ENCODE results near the gene SPDYE4.
"Not testable (repeated sequence)": the region's sequence is repeated elsewhere in the genome, so short reads cannot be mapped to it uniquely, and the experiment has no call there.

The SPDYE4 gene, protein sequence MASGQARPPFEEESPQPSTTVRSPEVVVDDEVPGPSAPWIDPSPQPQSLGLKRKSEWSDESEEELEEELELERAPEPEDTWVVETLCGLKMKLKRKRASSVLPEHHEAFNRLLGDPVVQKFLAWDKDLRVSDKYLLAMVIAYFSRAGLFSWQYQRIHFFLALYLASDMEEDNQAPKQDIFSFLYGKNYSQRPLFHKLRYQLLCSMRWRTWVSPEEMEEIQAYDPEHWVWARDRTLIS

DNA sequence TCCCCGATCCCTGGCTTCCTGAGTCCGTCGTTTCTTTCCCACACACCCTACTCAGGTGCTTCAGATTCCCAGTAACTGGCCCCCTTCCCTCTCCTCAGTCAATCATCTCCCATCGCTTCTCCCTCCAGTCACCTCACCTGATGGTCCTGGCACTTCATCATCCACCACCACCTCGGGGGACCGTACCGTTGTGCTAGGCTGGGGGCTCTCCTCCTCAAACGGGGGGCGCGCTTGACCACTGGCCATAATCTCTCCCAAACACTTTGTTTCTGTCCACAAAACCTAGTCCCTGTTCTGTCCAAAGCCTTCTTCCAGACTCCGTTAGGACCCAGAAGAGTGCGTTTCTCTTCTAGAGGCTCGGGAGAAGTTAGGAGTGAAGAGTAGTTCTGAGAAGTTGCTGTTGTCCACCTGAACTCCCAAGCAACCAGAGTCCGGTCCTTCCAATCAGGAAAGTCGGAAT, at the start of gene SPDYE4:
TSS of gene SPDYE4 (minus strand) at position 410 of the 460 bp plus-strand sequence. CDS start at position 246, 164 bp downstream.
- no peak for DNase-seq (ENCODE audit: low read depth)

DNA sequence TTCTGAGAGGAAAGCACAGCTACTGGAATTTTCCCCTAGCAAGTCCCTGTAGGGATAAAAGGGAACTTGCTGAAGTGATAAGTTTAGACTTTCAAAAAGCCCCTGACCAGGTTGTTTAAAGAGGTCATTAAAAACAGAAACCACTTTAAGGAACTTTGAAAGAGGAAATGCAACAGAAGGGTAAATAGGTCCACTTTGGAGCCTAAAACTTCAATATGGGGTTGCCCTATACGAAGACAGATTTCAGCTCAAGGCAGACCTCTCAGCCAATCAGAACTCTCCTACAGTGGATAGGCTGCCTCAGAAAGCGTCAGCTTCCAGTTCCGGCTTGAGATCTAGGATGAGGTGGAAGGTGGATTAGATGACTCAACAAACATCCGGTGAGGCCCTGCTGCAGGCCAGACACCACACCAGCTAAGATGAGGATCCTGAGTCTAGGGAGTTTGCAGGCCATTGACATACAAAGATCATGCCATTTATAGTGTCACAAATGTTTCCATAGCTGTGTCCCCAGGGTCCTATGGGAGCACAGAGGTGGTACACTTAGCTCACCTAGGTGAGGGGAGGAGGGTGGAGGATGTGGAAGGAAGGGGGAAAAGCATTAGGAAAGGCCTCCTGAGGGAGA, 48.7 kb upstream of the SPDYE4 start:
- DNase-seq (ENCODE audit: low read depth), result peak; percentile 53

DNA sequence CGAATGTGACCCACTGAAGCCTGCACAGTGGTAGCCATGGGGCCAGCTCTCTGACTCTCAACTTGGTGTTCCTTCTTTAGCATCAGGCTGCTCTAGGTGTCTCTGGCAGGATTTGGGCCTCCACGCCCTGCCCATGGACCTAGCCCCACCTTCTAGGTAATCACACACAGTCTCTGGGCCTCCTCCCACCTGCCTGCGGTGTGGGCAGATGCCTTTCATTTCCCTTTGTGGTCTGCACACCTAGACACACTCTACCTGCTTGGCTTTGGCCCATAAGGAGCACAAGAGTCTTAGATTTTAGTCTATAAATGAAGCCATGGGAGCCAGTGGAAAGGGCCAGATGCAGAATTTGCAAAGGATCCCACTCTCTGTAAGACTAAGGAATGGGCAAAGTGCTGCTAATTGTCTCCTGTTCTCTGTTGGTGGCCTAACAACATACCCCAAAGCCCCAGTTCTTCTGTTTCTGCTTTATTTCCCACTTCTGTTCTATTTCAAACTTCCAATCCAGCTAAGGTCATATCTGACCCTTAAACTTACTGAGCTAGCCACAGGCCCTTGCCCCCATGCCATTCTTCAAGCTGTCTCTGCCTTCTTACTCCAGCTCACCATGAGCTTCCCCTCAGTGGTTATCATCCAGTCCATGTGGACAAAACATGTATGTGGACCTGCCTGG, 48.0 kb upstream of the SPDYE4 start:
- DNase-seq (ENCODE audit: low read depth), result no peak

DNA sequence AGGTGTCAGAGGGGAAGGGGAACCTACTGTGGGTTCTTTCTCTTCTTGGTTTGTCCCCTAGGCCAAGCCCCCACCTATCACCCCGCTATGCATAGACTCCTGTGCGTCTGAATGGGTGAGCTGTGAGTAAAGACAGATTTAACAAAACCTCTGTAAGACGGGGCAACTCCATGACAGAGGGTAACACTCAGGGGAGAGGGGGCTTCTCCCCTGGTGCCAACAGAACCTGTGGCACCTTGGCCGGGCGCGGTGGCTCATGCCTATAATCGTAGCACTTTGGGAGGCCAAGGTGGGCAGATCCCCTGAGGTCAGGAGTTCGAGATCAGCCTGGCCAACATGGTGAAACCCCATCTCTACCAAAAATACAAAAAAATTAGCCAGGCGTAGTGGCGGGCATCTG, 47.0 kb upstream of the SPDYE4 start:
- not testable (repeated sequence) for DNase-seq (ENCODE audit: low read depth)

DNA sequence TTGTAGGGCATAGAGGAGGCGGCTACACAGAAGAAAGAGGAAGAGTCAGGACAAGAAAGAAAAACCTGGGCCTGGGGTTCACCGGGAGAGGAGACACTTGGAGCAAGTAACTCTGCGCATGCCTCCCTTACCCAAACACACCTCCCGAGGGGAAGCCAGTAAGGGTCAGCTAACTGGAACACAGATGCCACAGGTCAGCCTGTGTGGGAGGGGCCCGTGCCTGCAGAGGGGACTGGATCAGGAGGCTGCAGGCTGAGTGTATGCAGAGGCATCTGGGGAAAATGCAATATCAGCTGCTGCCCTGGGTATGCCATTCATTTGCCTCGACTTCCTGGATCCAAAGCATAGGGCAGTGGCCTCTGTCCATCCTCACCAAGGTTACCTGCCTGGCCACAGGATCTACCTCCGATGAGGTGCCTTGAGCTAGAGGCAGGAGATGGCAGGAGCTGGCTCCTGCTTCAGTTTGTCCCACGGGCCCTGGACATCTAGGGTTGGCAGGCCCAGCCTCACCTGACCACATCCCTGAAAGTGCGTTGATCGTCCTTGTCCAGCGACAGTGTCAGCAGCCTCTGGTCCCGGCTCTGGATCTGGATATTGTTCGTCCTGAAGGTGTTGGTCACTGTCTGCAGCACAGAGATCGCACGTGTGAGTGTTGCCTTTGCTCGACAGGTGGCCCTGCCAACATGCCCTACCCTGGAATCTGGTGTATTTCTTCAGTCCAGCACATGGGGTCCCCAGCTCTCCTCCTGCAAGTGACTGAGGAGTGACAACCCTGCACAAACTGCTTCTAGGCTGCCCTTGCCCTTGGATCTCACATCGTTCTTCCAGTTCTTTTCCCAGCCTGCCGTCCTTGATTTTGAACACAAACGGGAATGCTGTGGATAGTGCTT, 45.4 kb upstream of the SPDYE4 start:
- DNase-seq (ENCODE audit: low read depth), result no peak

DNA sequence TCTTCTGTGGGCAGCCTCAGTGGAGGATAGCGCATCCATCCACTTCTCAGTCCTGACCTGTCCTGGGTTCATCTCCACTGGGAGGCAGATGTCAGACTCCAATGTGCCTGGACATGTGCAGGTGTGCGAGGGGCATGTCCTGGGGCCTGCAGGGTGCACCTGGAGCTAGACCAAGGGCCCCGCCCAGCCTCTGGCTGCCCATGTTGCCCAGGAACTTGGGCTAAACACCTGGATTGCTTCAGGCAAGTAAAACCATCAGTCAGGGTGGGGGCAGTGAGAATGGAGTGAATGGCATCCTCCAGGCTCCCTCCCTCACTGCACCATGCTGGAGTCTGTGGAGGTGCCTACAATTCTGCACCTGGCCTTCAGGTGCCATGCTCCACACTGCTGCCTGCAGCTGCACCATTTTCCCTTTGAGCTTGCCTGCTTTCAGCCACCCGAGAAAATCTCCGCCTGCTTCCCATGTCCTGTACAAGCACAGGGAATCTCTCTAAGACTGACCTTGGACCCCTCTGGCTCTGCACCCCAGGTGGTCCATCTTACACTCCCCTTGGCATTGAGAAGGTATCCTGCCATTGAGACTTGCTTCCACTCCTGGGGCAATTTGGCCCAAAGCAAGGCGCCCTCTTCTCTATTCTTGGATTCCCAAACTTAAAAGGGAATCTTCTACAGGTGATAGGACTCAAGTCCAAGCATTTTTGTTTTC, 42.9 kb upstream of the SPDYE4 start:
- no peak for DNase-seq (ENCODE audit: low read depth)

DNA sequence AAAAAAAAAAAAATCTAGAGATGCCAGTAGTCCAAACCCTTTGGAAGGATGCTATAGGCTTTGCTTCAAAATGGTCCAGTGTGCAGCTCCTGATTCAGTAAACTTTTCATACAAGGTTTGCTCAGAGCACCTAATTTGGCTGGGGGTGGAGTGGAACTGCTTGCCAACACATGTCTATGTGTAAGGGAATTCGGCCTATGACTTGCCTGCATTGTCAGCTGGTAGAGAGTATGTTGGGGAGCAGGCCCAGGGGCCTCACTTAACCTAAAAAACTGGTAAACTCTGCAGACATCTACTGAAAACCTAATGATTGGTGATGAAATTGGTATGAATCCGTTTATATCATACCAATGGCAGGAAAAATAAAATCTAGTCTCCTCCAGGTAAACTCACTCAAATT, 42.3 kb upstream of the SPDYE4 start:
- DNase-seq (ENCODE audit: low read depth), result no peak

DNA sequence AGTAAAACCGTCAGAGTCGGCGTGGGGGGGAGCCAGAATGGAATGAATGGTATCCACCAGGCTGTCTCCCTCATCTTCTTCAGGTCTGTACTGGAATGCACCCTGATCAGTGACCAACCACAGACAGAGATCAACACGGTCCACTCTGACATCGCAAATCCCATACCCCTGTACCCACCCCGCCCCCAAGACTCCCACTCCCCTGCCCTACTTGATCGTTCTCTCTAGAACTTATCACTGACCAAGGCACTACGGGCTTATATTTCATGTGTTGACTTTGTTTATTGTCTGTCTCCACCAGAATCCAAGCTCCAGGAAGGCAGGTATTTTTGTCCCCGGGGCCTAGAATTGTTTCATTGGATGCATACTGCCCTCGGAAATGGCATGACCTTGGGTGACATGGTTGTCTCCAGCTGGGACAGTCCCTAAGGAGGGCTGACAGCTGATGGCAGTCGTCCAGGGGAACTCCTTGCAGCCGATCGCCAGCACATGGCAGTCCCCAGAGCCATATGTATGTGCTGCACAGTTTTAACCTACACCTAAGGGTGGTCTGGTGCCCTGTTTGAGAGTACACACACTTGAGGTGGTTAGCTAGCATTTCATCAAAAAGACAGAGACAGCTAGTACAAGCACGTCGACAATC, 41.3 kb upstream of the SPDYE4 start:
- peak; percentile 13 for DNase-seq (ENCODE audit: low read depth)

DNA sequence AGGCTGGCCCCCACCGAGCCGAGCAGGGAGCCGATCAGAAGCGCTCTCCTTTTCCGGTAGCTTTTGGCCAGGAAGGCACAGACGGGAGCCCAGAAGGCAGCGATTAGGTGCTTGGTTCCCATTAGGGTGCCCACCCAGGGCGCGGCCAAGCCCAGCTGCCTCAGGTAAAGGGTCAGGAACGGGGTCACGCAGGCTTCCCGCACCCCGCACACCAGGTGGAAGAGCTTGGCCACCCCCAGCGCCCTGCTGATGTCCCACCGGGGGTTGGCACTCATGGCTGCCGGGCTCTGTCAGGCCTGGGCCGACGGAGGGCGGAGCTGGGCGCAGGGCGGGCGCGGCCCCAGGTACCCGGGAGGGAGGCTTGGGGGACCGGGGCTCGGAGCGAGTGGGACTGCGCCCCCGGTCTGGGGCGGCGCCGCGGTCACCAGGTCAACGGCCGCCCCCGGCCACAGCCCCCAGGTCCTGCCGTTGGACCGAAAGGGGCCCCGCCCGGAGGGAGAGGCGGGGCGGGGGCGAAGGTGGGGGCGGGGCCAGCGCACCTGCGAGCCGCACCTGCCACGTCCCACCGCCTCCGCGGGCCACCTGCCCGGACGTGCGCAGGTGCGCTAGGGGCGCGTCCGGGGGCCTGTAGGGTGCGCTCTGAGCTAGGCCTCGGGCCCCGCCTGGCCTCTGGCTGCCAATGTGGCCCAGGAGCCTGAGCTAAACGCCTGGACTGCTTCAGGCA, 40.7 kb upstream of the SPDYE4 start, which contains the start of gene MFSD6L:
TSS of gene MFSD6L (minus strand) at position 520 of the 724 bp plus-strand sequence. CDS start at position 275, 245 bp downstream.
- no peak for DNase-seq (ENCODE audit: low read depth)

DNA sequence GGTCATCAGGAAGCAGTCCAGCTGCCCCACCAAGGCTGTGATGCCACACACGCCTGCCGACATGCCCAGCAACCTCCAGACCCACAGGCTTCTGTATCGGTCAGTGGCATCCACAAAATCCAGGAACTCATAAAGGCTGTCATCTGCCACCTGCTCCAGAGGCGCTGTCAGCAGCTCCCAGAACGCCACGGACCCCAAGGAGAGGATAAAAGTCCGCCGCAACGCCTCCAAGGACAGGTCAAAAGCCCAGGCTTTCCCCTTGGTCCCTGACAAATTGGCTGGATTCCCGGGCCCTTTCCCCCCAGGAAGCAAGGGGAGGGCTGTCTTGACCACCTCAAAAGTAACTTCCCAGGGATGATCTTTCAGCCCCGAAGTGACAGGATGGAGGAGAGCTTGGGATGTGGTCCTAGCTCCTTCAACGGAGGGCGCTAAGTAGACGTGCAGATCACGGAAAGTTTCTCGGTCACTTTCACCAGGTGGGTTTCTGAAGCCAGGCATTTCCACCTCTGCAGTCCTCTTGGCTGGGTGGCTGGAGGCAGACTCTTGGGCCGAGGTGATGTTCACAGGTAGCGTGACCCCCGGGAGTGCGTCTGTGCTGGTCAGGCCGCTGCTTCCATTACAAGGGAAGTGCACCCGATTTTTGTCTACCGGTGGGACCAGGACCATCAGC, 40.0 kb upstream of the SPDYE4 start:
- no peak for DNase-seq (ENCODE audit: low read depth)

DNA sequence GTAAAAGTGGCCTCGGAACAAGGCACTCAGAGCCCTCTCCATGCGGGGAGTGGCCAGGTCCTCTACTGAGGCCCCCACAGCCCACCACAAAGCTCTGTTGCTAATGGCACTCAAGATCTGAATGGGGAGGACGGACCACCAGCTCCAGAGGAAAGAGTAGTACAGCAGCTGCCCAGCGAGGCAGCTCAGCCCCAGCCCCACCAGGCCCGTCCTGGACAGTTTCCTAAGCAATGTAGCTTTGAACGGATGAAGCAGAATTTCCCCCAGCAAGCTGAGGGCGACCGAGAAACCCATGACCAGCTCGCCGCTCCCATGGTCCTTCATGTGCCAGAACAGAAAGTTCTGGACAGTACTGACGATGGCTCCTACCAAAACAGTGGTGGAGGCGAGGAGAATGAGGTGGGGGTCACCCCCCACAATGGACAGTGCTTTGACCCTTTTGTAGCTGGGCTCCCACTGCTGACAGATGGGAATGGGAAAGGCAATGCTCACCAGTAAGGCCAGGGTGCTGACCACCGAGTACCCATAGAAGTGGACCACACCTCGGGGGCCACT, 39.4 kb upstream of the SPDYE4 start:
- DNase-seq (ENCODE audit: low read depth), result no peak

DNA sequence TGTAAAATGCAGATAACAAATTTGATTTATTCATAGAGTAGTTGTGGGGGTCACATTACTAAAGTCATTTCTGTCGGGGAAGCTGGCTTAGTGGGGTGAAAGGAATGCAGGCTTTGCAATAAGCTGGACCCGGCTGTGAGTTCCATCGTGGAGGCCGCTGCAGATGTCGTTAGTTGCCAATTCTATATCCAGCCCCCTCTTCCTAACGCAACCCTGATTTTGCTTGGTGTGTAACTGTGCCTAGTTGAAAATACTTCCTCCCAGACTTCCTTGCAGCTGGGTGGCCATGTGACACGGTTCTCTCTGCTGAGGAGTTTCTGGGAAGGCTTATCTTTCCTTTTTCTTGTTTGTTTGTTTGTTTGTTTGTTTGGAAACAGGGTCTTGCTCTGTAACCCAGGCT, 36.3 kb upstream of the SPDYE4 start:
- DNase-seq (ENCODE audit: low read depth), result no peak

DNA sequence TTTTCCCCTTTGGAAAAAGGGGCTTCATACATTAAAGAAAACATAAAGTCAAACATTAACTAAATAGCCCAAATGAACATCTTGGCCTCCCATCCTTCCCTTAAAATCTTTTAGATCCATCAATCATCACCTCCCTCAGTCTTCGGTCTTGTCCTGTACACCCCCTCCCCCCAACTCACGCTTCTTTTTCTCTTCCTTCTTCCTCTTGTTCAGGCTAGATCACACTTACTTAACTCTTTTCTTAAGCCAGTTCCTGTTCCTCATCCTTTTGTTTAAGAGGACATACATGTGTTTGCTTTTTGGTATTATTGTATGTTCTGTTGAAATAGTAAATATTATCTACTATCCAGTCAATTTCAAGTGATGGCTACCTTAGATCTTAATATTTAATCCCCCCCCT, 35.3 kb upstream of the SPDYE4 start:
- no peak for DNase-seq (ENCODE audit: low read depth)

DNA sequence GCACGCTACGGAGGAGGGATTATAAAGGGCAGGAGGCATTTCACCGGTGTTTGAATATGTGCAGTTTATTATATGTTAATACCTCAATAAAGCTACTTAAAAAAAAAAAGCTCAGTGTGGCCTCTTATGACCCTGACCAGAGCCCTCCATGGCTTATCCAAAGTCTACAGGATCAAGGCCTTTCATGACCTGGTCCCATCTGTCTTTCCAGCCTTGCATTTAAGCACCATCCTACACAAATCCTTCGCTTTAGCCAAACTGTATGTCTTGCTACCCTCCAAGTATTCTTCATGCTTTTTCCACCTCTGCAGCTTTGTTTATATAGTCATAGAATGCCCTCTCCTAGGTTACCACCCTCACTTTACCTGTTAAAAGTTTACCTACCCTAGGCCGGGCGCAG, 34.3 kb upstream of the SPDYE4 start:
- no peak for DNase-seq (ENCODE audit: low read depth)

DNA sequence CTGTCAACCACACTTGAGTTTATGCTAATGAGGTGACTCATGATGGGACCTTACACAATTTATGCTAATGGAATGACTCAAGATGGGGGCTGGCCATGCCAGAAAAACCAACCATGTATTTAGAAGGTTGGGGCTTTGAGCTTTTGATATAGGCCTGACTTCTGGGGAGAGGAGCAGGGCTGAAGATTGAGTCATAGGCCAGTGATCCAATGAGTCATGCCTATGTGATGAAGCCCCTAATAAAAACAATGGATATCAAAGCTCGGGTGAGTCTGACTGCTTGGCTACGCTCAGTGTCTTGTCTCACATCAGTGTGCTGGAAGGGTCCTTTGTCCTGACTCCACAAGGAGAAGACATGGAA, 33.5 kb upstream of the SPDYE4 start:
- peak; percentile 60 for DNase-seq (ENCODE audit: low read depth)

DNA sequence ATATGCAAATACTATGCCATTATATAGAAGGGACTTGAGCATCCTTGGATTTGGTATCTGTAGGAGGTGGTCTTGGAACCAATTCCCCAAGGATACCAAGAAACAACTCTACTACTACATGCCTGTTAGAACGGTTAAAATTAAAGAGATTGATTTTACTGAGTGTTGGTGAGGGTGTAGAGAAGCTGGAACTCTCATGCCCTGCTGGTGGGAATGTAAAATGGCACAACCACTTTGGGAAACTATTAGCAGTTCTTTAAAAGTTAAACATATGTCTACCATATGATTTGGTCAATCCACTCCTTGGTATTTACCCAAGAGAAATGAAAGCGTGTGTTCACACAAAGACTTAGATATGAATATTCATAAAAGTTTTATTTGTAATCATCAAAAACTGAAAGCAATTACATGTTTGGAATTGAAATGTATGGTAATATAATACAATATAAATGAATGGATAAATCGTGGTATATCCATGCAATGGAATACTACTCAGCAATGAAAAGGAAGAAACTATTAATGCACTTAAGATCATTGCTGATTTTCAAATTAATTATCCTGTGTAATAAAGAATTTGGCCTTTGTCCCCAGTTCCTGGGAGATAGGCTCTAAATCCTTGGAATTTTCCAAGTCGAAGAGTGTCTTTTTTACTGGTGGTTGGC, 33.0 kb upstream of the SPDYE4 start:
- DNase-seq (ENCODE audit: low read depth), result no peak

DNA sequence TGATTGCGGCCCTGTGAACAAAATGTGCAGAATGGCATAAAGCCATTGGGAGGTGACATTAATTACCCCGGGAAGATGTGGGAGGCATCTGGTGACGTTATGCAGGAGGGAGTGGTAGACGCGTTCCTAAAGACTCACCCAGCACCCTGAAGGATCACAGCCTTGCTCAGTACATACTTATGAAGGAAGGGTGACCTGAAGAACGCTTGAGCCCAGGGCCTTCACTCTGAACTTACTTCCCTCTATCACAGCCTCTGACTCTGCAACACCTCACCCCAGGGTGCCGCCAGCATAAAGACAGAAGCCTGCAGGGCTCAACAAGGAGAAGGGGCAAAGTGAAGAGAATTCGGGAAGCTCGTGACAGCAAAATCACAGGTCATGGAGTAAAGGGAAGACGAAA, 31.4 kb upstream of the SPDYE4 start:
- no peak for DNase-seq (ENCODE audit: low read depth)

DNA sequence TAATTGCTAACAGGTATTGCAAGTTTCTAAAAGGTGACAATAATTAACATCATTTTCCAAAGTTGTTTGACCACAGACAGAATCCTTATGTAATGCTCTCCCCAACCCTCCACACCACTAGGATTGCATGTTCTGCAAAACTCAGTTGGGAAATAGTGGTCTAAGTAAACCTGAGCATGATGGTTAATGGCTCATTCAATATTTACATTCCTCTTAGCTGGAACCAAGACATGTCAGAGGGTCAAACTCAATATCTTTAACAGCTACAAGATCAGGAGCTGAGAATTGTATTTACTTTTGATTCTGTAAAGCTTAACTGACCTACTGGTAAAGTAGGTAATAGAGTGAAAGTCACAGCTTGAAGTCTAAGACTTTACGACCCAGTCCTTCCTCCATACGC, 30.7 kb upstream of the SPDYE4 start:
- DNase-seq (ENCODE audit: low read depth), result no peak
